RWPE2 (cell line): ENCODE measurements around the gene CCDC107.

Experiments
- ATAC-seq: fragments of 200-7000 bp; cut with Tn5 transposase; 3 replicates; pipeline ENCODE4 v1.9.1; 2021; ENCODE audit warnings: low read depth
- DNase-seq: peaks from one replicate; pipeline ENCODE4 v3.0.0-alpha.2; 2020; ENCODE audit warnings: low spot score
- H3K27ac ChIP-seq: fragments of 450-650 bp; 2 replicates; pipeline ENCODE4 v1.5.1; 2017; ENCODE audit warnings: mild to moderate bottlenecking; ENCODE audit not compliant: poor library complexity, severe bottlenecking
- H3K27me3 ChIP-seq: fragments of 250-450 bp; sonication (Bioruptor Pico); 2 replicates; pipeline ENCODE4 v1.5.1; 2021; ENCODE audit warnings: mild to moderate bottlenecking, moderate library complexity; ENCODE audit not compliant: insufficient read depth, poor library complexity, severe bottlenecking
- H3K36me3 ChIP-seq: fragments of 250-450 bp; sonication (Bioruptor Pico); 2 replicates; pipeline ENCODE4 v1.5.1; 2020; ENCODE audit warnings: low read depth, mild to moderate bottlenecking, moderate library complexity
- H3K4me1 ChIP-seq: fragments of 250-450 bp; sonication (Bioruptor Pico); 2 replicates; pipeline ENCODE4 v1.5.1; 2021; ENCODE audit warnings: mild to moderate bottlenecking, moderate library complexity; ENCODE audit not compliant: insufficient read depth, poor library complexity, severe bottlenecking
- H3K4me3 ChIP-seq: fragments of 250-450 bp; sonication (Bioruptor Pico); 2 replicates; pipeline ENCODE4 v1.5.1; 2021; ENCODE audit warnings: mild to moderate bottlenecking, moderate library complexity; ENCODE audit not compliant: severe bottlenecking
- H3K9me3 ChIP-seq: fragments of 250-450 bp; sonication (Bioruptor Pico); 2 replicates; pipeline ENCODE4 v1.5.1; 2021; ENCODE audit warnings: mild to moderate bottlenecking, moderate library complexity; ENCODE audit not compliant: severe bottlenecking
- CTCF ChIP-seq: fragments of 450-650 bp; IDR thresholded peaks from one replicate; pipeline ENCODE4 v1.5.1; 2017; ENCODE audit warnings: mild to moderate bottlenecking, moderate library complexity; ENCODE audit not compliant: poor library complexity, severe bottlenecking

CCDC107 gene

GRCh38 chr9:35650341-35651158 lies 7.5 kb upstream of the CCDC107 start, which contains the start of gene SIT1:
TSS of gene SIT1 (minus strand) at chr9:35650931. CDS start at chr9:35650853, 78 bp downstream.
- Histone ChIP-seq H3K4me3 (no peak within 1 kb of the TSS), H3K27me3 (no peaks in the 10 kb centered on the region), H3K4me1 (peaks cover 16% of the 10 kb centered on the region), H3K9me3 (no peaks in the 10 kb centered on the region), H3K36me3 (no peaks in the 10 kb centered on the region), H3K27ac (peak within 1 kb of the TSS; percentile 38)
- no peak for ATAC-seq
- no peak for TF ChIP-seq CTCF
- no peak for DNase-seq

GRCh38 chr9:35651956-35652828 lies 5.9 kb upstream of the CCDC107 start:
- no peaks in the 10 kb centered on the region for H3K27me3 ChIP-seq
- H3K9me3 ChIP-seq: no peaks in the 10 kb centered on the region
- H3K4me3 ChIP-seq: no peak overlapping the region
- peaks cover 13% of the 10 kb centered on the region for H3K4me1 ChIP-seq
- ATAC-seq (peak; percentile 80), DNase-seq (no peak)
- TF ChIP-seq CTCF: no peak
- peak overlapping the region; percentile 38 for H3K27ac ChIP-seq
- no peaks in the 10 kb centered on the region for H3K36me3 ChIP-seq

GRCh38 chr9:35652829-35653209 lies 5.3 kb upstream of the CCDC107 start:
- ATAC-seq (no peak), DNase-seq (no peak)
- Histone ChIP-seq H3K4me3 (no peak overlapping the region), H3K9me3 (no peaks in the 10 kb centered on the region), H3K27me3 (no peaks in the 10 kb centered on the region), H3K27ac (peak overlapping the region; percentile 38), H3K36me3 (no peaks in the 10 kb centered on the region), H3K4me1 (peaks cover 13% of the 10 kb centered on the region)
- no peak for TF ChIP-seq CTCF

GRCh38 chr9:35653611-35654010 lies 4.5 kb upstream of the CCDC107 start:
- DNase-seq: no peak
- H3K27ac ChIP-seq: peak overlapping the region; percentile 38
- no peak for TF ChIP-seq CTCF
- H3K36me3 ChIP-seq: no peaks in the 10 kb centered on the region
- no peaks in the 10 kb centered on the region for H3K27me3 ChIP-seq
- H3K4me3 ChIP-seq: no peak overlapping the region
- ATAC-seq: no peak
- no peaks in the 10 kb centered on the region for H3K9me3 ChIP-seq
- H3K4me1 ChIP-seq: peaks cover 13% of the 10 kb centered on the region
